LNCAP (cell line): ENCODE results near the gene VPS37D.

ENCODE experiments used
- TF ChIP-seq, protein P1 (sequence below): fragments of 450-650 bp; IDR thresholded peaks from 2 replicates; pipeline ENCODE4 v1.5.1; 2017; ENCODE audit warnings: mild to moderate bottlenecking

VPS37D gene

DNA sequence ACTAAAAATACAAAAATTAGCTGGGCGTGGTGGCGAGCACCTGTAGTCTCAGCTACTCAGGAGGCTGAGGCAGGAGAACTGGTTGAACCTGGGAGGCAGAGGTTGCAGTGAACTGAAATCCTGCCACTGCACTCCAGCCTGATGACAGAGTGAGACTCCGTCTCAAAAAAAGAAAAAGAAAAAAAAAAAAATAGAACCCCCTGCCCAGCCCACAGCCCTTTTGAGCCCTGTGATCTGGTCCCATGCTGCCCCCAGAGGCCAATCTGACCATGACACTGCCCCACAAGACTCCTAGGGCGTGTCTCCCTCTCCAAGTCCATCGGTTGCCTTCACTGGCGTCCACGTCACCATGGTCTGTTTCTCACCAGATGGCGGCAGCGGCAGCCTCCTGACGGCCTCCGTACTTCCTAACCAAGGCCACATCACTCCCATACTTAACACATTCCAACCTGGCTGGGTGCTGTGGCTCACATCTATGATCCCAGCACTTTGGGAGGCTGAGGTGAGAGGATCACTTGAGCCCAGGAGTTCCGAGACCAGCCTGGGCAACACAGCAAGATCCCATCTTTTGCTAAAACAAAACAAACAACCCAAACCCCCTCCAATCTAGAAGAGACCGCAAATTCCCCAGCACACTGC, 33.8 kb downstream of the VPS37D start:
- TF ChIP-seq, protein P1, sequence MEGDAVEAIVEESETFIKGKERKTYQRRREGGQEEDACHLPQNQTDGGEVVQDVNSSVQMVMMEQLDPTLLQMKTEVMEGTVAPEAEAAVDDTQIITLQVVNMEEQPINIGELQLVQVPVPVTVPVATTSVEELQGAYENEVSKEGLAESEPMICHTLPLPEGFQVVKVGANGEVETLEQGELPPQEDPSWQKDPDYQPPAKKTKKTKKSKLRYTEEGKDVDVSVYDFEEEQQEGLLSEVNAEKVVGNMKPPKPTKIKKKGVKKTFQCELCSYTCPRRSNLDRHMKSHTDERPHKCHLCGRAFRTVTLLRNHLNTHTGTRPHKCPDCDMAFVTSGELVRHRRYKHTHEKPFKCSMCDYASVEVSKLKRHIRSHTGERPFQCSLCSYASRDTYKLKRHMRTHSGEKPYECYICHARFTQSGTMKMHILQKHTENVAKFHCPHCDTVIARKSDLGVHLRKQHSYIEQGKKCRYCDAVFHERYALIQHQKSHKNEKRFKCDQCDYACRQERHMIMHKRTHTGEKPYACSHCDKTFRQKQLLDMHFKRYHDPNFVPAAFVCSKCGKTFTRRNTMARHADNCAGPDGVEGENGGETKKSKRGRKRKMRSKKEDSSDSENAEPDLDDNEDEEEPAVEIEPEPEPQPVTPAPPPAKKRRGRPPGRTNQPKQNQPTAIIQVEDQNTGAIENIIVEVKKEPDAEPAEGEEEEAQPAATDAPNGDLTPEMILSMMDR, result peak; percentile 55

DNA sequence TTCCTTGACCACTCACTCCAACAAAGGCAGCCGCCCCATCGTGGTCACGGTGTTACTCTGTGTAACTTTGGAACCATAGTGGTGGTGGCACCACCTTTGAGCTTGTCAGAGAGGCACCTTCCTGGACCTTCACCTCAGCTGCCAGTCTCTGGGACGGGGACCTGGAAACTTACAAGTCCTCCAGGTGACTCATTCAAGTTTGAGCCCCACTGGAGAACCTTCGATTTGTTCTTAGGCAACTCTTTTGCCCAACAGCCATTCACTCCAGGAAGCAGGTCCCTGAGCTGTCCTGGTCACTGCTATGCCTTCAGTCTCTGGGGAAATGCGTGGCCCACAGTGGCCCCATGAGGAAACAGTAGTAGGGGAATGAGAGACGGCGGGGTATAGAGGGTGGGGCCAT, 34.6 kb downstream of the VPS37D start:
- TF ChIP-seq, protein P1, result no peak

DNA sequence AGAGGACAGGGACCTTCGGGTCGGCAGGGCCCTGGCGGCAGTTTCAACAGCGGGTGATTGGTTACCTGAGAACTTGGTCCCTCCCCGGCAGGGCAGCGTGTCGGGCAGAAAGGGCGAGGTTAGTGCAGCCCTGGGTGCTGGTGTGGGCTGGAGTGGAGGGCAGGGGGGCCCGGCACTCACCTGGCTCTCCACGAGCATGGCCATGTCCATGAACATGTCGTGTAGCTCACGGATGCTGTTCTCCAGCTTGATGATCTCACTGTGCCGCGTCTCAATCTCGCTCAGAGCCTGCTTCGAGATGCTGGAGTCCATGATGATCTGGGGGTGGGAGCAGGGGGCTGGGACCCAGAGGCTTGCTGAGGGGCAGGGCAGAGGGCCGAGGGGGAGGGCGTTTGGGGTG, 35.0 kb downstream of the VPS37D start:
- TF ChIP-seq, protein P1, result no peak

DNA sequence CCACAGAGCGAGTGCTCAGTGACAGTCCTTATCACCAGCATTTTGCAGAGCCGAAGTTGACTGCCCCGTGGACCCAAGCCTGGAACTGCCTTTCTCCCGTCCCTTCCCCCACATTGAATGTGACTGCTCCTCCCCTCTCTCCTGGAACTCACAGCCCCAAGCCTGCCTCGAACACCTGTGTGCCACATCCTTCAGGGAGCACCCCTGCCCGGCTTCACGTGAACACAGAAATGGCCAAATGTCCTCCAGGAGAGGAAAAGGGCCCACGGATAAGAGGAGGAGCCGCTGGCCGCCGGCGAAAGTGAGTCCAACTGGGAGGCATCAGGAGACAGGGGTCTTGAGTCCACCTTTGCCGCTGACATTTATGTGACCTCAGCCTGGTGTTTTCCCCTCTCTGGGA, 35.6 kb downstream of the VPS37D start:
- TF ChIP-seq, protein P1, result no peak

DNA sequence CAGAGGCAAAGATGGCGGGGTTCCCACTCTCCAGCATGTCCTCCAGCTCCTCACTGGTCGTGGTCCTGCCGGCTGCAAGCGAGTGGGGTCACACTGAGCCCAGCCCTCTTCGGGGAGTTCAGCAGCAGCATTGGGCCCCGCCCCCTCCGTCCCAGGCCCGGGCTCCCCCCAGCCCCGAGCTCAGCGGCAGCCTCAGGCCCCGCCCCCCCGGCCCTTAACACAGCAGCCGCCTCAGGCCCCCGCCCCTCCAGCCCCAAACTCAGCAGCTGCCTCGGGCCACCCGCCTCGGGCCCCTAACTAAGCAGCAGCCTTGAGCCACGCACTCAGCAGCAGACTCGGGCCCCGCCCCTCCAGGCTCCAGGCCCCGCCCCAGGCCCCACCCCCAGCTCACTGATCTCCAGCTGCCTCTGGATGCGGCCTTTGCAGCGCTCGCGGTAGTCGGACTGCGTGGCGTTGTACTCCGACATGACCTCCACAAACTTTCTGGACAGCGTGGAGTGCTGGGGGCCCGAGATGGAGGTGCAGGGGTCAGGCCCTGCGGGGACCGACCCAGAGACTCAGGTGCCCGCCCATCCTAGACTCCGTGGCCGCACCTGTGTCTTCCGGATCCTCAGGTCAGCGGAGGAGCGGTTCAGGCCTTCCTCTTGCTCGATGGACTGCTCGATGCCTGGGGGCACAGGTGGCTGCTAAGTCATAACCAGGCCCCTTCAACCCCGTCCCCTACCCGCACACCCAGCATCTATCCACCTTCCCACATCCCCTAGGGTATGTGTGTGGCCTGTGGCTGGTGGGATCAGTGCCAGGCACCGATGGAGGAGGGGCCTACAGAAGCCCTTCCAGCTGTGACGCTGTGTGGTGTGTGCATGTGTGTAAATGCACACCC, 36.4 kb downstream of the VPS37D start:
- TF ChIP-seq, protein P1, result no peak

DNA sequence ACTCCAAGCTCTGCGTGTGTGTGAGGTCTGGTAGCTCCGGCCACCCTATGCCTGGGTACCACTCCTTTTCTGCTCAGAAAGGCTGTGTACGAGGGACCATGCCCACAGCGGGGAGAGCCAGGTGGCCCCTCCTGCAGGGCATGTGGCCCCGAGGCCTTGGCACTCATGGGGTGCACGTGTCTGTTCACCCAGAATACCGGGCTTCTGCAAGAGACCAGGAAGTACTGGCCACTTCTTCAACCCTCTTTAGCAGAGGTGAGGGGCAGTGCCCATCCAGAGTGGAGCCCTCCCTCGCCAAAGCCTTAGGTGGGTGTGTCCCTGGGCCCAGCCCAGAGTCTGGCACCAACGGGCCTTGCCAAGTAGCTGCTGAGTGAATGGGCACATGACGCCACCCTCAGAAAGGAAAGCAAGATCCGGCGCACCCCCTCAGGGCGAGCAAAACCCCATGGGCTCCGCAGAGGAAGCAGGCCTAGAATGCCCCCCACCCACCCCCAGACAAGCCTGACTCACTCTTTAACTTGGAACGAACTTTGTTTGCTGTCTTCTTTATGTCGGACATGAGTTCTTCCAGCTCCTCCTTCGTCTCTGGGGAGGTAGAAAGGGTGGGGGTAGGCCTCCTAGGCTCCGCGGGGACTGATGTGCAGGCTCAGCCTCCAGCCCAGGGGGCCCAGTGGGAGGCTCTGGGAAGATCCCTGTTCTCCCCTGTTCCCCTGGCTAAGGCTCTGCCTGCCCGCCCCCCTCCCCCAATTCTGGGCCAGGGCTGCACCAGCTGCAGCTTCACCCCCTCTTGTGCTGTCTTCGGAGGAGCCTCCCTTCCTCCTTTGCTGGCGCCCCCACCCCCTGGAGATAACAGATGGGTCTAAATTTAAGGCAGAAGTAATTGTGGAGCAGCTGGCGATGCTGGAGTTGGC, 37.3 kb downstream of the VPS37D start:
- TF ChIP-seq, protein P1, result no peak

DNA sequence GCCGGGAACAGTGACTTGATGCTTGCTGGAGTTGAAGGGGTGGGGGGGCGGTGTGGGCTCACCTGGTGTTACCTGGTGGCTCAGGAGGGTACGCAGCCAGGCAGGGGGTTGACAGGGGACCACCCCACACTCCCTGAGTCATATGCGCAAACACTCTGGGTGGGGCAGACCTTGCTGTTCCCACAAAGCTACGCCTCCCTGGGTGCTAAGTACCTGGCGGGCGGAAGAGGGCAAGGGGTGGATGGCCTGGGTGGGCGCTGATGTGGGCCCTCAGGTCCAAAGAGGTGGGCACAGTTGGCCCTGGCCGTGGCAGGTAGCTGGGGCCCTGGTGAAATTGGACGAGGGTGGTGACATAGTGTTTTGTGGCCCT, 37.9 kb downstream of the VPS37D start:
- TF ChIP-seq, protein P1, result no peak
